Effector memory CD8-positive, alpha-beta T cell (primary cell): ENCODE results near the gene DBH.

Experiments used
- ATAC-seq: fragments of 150-1000 bp; cut with Tn5 transposase; replicated peaks from 2 replicates; pipeline ENCODE4 v1.10.0; 2021; ENCODE audit warnings: mild to moderate bottlenecking, moderate library complexity
- DNase-seq, 3 experiments: peaks; one replicate each; pipeline ENCODE4 v3.0.0; 2021
- H3K27ac Mint-ChIP-seq, 2 donors: one replicate each; pipeline ENCODE4 v1.8.0; 2022; ENCODE audit warnings: mild to moderate bottlenecking in 2 of 2, mixed read lengths in 2 of 2, moderate library complexity in 2 of 2
- H3K27me3 Mint-ChIP-seq, 2 donors: one replicate each; pipeline ENCODE4 v1.8.0; 2022; ENCODE audit warnings: mixed read lengths in 2 of 2
- H3K36me3 Mint-ChIP-seq: one replicate; pipeline ENCODE4 v1.8.0; 2022; ENCODE audit warnings: mild to moderate bottlenecking, moderate library complexity, mixed read lengths; ENCODE audit not compliant: insufficient read depth
- H3K4me1 Mint-ChIP-seq, 2 donors: one replicate each; pipeline ENCODE4 v1.8.0; 2022; ENCODE audit warnings: low read depth in 2 of 2, mixed read lengths in 2 of 2
- H3K4me3 Mint-ChIP-seq, 2 donors: one replicate each; pipeline ENCODE4 v1.8.0; 2022; ENCODE audit warnings: mild to moderate bottlenecking in 2 of 2, mixed read lengths in 2 of 2, moderate library complexity in 2 of 2
- H3K9me3 Mint-ChIP-seq, 2 donors: one replicate each; pipeline ENCODE4 v1.8.0; 2022; ENCODE audit warnings: mixed read lengths in 2 of 2

Gene DBH

GRCh38 chr9:133597316-133597957 is 38.7 kb upstream of the DBH start:
- ATAC-seq (no peak), DNase-seq (no peak)
- no peak overlapping the region for H3K27ac Mint-ChIP-seq
- H3K27me3 Mint-ChIP-seq = peaks cover 14 to 43% of the 10 kb centered on the region in 2 donors
- H3K4me1 Mint-ChIP-seq = peaks cover 0 to 3% of the 10 kb centered on the region in 2 donors
- no peak overlapping the region for H3K4me3 Mint-ChIP-seq
- no peaks in the 10 kb centered on the region for H3K36me3 Mint-ChIP-seq
- H3K9me3 Mint-ChIP-seq = peaks cover 4 to 16% of the 10 kb centered on the region in 2 donors

GRCh38 chr9:133598978-133599377 is 37.2 kb upstream of the DBH start:
- no peaks in the 10 kb centered on the region for H3K36me3 Mint-ChIP-seq
- H3K27ac Mint-ChIP-seq = no peak overlapping the region
- H3K4me3 Mint-ChIP-seq = no peak overlapping the region
- H3K4me1 Mint-ChIP-seq = peaks cover 0 to 3% of the 10 kb centered on the region in 2 donors
- H3K9me3 Mint-ChIP-seq = peaks cover 4 to 16% of the 10 kb centered on the region in 2 donors
- ATAC-seq (no peak), DNase-seq (no peak)
- H3K27me3 Mint-ChIP-seq = peaks cover 9 to 46% of the 10 kb centered on the region in 2 donors

GRCh38 chr9:133599470-133600173 is 36.5 kb upstream of the DBH start:
- H3K9me3 Mint-ChIP-seq = peaks cover 4 to 16% of the 10 kb centered on the region in 2 donors
- ATAC-seq = no peak
- no peak overlapping the region for H3K27ac Mint-ChIP-seq
- DNase-seq = no peak
- H3K27me3 Mint-ChIP-seq = peaks cover 12 to 46% of the 10 kb centered on the region in 2 donors
- no peaks in the 10 kb centered on the region for H3K36me3 Mint-ChIP-seq
- H3K4me3 Mint-ChIP-seq = no peak overlapping the region
- H3K4me1 Mint-ChIP-seq = peaks cover under 1 to 3% of the 10 kb centered on the region in 2 donors

- no peak overlapping the region for H3K27ac Mint-ChIP-seq
- H3K27me3 Mint-ChIP-seq = peaks cover 15 to 46% of the 10 kb centered on the region in 2 donors
- peaks cover 4 to 16% of the 10 kb centered on the region in 2 donors for H3K9me3 Mint-ChIP-seq
- ATAC-seq (no peak), DNase-seq (no peak)
- H3K36me3 Mint-ChIP-seq = no peaks in the 10 kb centered on the region
- no peak overlapping the region for H3K4me3 Mint-ChIP-seq
- H3K4me1 Mint-ChIP-seq = peaks cover under 1 to 5% of the 10 kb centered on the region in 2 donors
These were observed 35.4 kb upstream of the DBH start for GRCh38 chr9:133600739-133601138.

GRCh38 chr9:133601746-133602145 is 34.4 kb upstream of the DBH start:
- DNase-seq (no peak), ATAC-seq (no peak)
- Mint-ChIP-seq H3K4me1 (peaks cover 0 to 5% of the 10 kb centered on the region in 2 donors), H3K27me3 (peaks cover 23 to 52% of the 10 kb centered on the region in 2 donors), H3K36me3 (no peaks in the 10 kb centered on the region), H3K4me3 (no peak overlapping the region), H3K9me3 (peaks cover 4 to 14% of the 10 kb centered on the region in 2 donors), H3K27ac (no peak overlapping the region)

GRCh38 chr9:133602277-133602676 is 33.9 kb upstream of the DBH start:
- Mint-ChIP-seq H3K9me3 (peaks cover 2 to 9% of the 10 kb centered on the region in 2 donors), H3K27ac (no peak overlapping the region), H3K36me3 (no peaks in the 10 kb centered on the region), H3K4me3 (no peak overlapping the region), H3K4me1 (peaks cover 0 to 5% of the 10 kb centered on the region in 2 donors), H3K27me3 (peaks cover 28 to 57% of the 10 kb centered on the region in 2 donors)
- no peak for DNase-seq
- no peak for ATAC-seq

GRCh38 chr9:133603135-133603927 is 32.8 kb upstream of the DBH start:
- no peak overlapping the region for H3K4me3 Mint-ChIP-seq
- DNase-seq (no peak), ATAC-seq (no peak)
- H3K36me3 Mint-ChIP-seq = no peaks in the 10 kb centered on the region
- peaks cover 34 to 68% of the 10 kb centered on the region in 2 donors for H3K27me3 Mint-ChIP-seq
- H3K4me1 Mint-ChIP-seq = peaks cover 0 to 5% of the 10 kb centered on the region in 2 donors
- no peak overlapping the region for H3K27ac Mint-ChIP-seq
- no peaks in the 10 kb centered on the region for H3K9me3 Mint-ChIP-seq

- Mint-ChIP-seq H3K4me3 (no peak overlapping the region), H3K36me3 (no peaks in the 10 kb centered on the region), H3K9me3 (no peaks in the 10 kb centered on the region), H3K27me3 (peaks cover 37 to 72% of the 10 kb centered on the region in 2 donors), H3K4me1 (peaks cover 0 to 5% of the 10 kb centered on the region in 2 donors), H3K27ac (no peak overlapping the region)
- DNase-seq (peak in 1 of 3 experiments; percentile 35), ATAC-seq (peak; percentile 59)
These were observed 31.9 kb upstream of the DBH start for GRCh38 chr9:133604214-133604613.

GRCh38 chr9:133604856-133605255 is 31.3 kb upstream of the DBH start:
- H3K4me1 Mint-ChIP-seq = peaks cover 0 to 5% of the 10 kb centered on the region in 2 donors
- no peaks in the 10 kb centered on the region for H3K9me3 Mint-ChIP-seq
- H3K27ac Mint-ChIP-seq = peak overlapping the region in 1 of 2 donors; percentile 31
- no peak for ATAC-seq
- no peaks in the 10 kb centered on the region for H3K36me3 Mint-ChIP-seq
- no peak overlapping the region for H3K4me3 Mint-ChIP-seq
- DNase-seq = no peak
- H3K27me3 Mint-ChIP-seq = peaks cover 41 to 77% of the 10 kb centered on the region in 2 donors

- Mint-ChIP-seq H3K9me3 (no peaks in the 10 kb centered on the region), H3K27ac (no peak overlapping the region), H3K4me3 (no peak overlapping the region), H3K27me3 (peaks cover 47 to 83% of the 10 kb centered on the region in 2 donors), H3K36me3 (no peaks in the 10 kb centered on the region), H3K4me1 (peaks cover 0 to 5% of the 10 kb centered on the region in 2 donors)
- no peak for DNase-seq
- ATAC-seq = no peak
These were observed 30.7 kb upstream of the DBH start for GRCh38 chr9:133605446-133605845.

- Mint-ChIP-seq H3K4me1 (peaks cover 0 to 5% of the 10 kb centered on the region in 2 donors), H3K36me3 (no peaks in the 10 kb centered on the region), H3K4me3 (no peak overlapping the region), H3K9me3 (no peaks in the 10 kb centered on the region), H3K27ac (no peak overlapping the region), H3K27me3 (peaks cover 54 to 90% of the 10 kb centered on the region in 2 donors)
- DNase-seq (no peak), ATAC-seq (no peak)
These were observed 30.1 kb upstream of the DBH start for GRCh38 chr9:133605856-133606707.

GRCh38 chr9:133606708-133607025 is 29.5 kb upstream of the DBH start:
- H3K36me3 Mint-ChIP-seq = no peaks in the 10 kb centered on the region
- no peak for DNase-seq
- peaks cover 0 to 5% of the 10 kb centered on the region in 2 donors for H3K4me1 Mint-ChIP-seq
- no peak overlapping the region for H3K4me3 Mint-ChIP-seq
- no peak for ATAC-seq
- H3K27me3 Mint-ChIP-seq = peaks cover 59 to 94% of the 10 kb centered on the region in 2 donors
- no peak overlapping the region for H3K27ac Mint-ChIP-seq
- H3K9me3 Mint-ChIP-seq = no peaks in the 10 kb centered on the region

GRCh38 chr9:133607381-133607780 is 28.8 kb upstream of the DBH start:
- DNase-seq (no peak), ATAC-seq (no peak)
- H3K27me3 Mint-ChIP-seq = peaks cover 64 to 94% of the 10 kb centered on the region in 2 donors
- no peak overlapping the region for H3K4me3 Mint-ChIP-seq
- no peak overlapping the region for H3K27ac Mint-ChIP-seq
- H3K9me3 Mint-ChIP-seq = no peaks in the 10 kb centered on the region
- peaks cover 0 to 5% of the 10 kb centered on the region in 2 donors for H3K4me1 Mint-ChIP-seq
- H3K36me3 Mint-ChIP-seq = no peaks in the 10 kb centered on the region
